CD4-positive, alpha-beta memory T cell (primary cell): Measurements from ENCODE around the gene PDLIM4. TPM values are rescaled to one million over a fixed set of nuclear protein-coding genes. Genes with fewer than 3 reads are reported as not detected.
A peak's percentile ranks its signal among the peaks of the same experiment; 100 is the strongest.

ENCODE experiments used
- CTCF ChIA-PET: fragments of 350-600 bp; sonication (Branson Sonifier 250); formaldehyde crosslinking; loops from one replicate; lab custom pipeline; 2021; ENCODE audit warnings: inconsistent platforms; ENCODE audit not compliant: partially characterized antibody; lab: Charles Lee
- POLR2A ChIA-PET: fragments of 350-600 bp; sonication (Branson Sonifier 250); formaldehyde crosslinking; loops from one replicate; lab custom pipeline; 2021; ENCODE audit not compliant: partially characterized antibody; lab: Charles Lee
- DNase-seq, 5 donors: peaks; one replicate each; pipeline versions ENCODE4 v3.0.0 to v3.0.0-alpha.2; 2020 to 2022; ENCODE audit warnings: mixed read lengths in 1 of 5
- H3K27ac ChIP-seq: one replicate; pipeline ENCODE4 v1.7.0; 2013; ENCODE audit warnings: low read depth, low read length
- H3K27me3 ChIP-seq: 2 replicates; pipeline ENCODE4 v1.7.0; 2013; ENCODE audit warnings: mild to moderate bottlenecking, low read length, moderate library complexity; ENCODE audit not compliant: insufficient read depth
- H3K36me3 ChIP-seq: 2 replicates; pipeline ENCODE4 v1.7.0; 2013; ENCODE audit warnings: mild to moderate bottlenecking, low read length, moderate library complexity; ENCODE audit not compliant: insufficient read depth
- H3K4me1 ChIP-seq: 2 replicates; pipeline ENCODE4 v1.7.0; 2013; ENCODE audit warnings: mild to moderate bottlenecking, low read length, moderate library complexity; ENCODE audit not compliant: insufficient read depth
- H3K4me3 ChIP-seq, 2 donors: one replicate each; pipeline ENCODE4 v1.7.0; 2013; ENCODE audit warnings: low read length in 2 of 2, mild to moderate bottlenecking in 1 of 2
- H3K9me3 ChIP-seq, 2 donors: one replicate each; pipeline ENCODE4 v1.7.0; 2013; ENCODE audit warnings: low read length in 2 of 2, control low read depth in 1 of 2; ENCODE audit not compliant: control insufficient read depth in 1 of 2
- H3K27ac Mint-ChIP-seq, 7 donors: one replicate each; pipeline ENCODE4 v1.8.0; 2020 to 2021; ENCODE audit warnings: mixed read lengths in 7 of 7, mild to moderate bottlenecking in 6 of 7, inconsistent platforms in 3 of 7, moderate library complexity in 3 of 7
- H3K27me3 Mint-ChIP-seq, 2 donors: one replicate each; pipeline ENCODE4 v1.8.0; 2020 to 2021; ENCODE audit warnings: mixed read lengths in 2 of 2
- H3K36me3 Mint-ChIP-seq, 2 donors: one replicate each; pipeline ENCODE4 v1.8.0; 2020 to 2021; ENCODE audit warnings: mixed read lengths in 2 of 2, inconsistent platforms in 1 of 2, mild to moderate bottlenecking in 1 of 2
- H3K4me1 Mint-ChIP-seq, 4 donors: one replicate each; pipeline ENCODE4 v1.8.0; 2020 to 2021; ENCODE audit warnings: mixed read lengths in 4 of 4, mild to moderate bottlenecking in 1 of 4
- H3K4me3 Mint-ChIP-seq, 8 donors: one replicate each; pipeline ENCODE4 v1.8.0; 2020 to 2021; ENCODE audit warnings: mixed read lengths in 8 of 8, mild to moderate bottlenecking in 7 of 8, moderate library complexity in 6 of 8, inconsistent platforms in 3 of 8
- H3K9me3 Mint-ChIP-seq, 8 donors: one replicate each; pipeline ENCODE4 v1.8.0; 2020 to 2021; ENCODE audit warnings: mixed read lengths in 8 of 8, mild to moderate bottlenecking in 5 of 8, inconsistent platforms in 3 of 8, moderate library complexity in 1 of 8
- intact Hi-C: fragments of 100-400 bp; cut with micrococcal nuclease; formaldehyde crosslinking; loops from one replicate; pipeline ENCODE4 v1.15.1; 2023
- polyA plus RNA-seq, 2 donors: library from polyadenylated mRNA; unstranded; fragments of 300-500 nt; fragmentation: Illumina TruSeq; gene quantifications; one replicate each; pipeline ENCODE4 v1.2.3, GENCODE V29; 2021
- total RNA-seq, 2 experiments: library from RNA; stranded (reverse); gene quantifications; one replicate each; pipeline ENCODE4 v1.2.3, GENCODE V29; 2021

Gene PDLIM4
- total and polyA plus RNA-seq, 4 experiments from 2014 or later: not detected

- POLR2A ChIA-PET: no interaction called here
- no peaks in the 10 kb centered on the region for H3K36me3 Mint-ChIP-seq
- intact Hi-C loops: loop anchor here (2.0 to 5.0 kb wide), 3 partner anchors 94 to 209 kb away; partner anchors contain the start of gene SLC22A5
- Histone ChIP-seq H3K36me3 (no peaks in the 10 kb centered on the region), H3K27ac (no peak overlapping the region), H3K4me3 (no peak overlapping the region), H3K27me3 (no peaks in the 10 kb centered on the region), H3K9me3 (no peaks in the 10 kb centered on the region), H3K4me1 (peaks cover 5% of the 10 kb centered on the region)
- H3K9me3 Mint-ChIP-seq: no peaks in the 10 kb centered on the region
- peaks cover 0 to 22% (median 12%) of the 10 kb centered on the region in 4 donors for H3K4me1 Mint-ChIP-seq
- no peak overlapping the region for H3K4me3 Mint-ChIP-seq
- CTCF ChIA-PET: interaction anchor here (0.8 to 2.3 kb wide), 6 partner anchors 8 to 548 kb away, joined by 3 to 19 read pairs (median 4); no protein-coding TSS in a partner anchor
- H3K27me3 Mint-ChIP-seq: peaks cover 6 to 16% of the 10 kb centered on the region in 2 donors
- H3K27ac Mint-ChIP-seq: no peak overlapping the region
- no peak for DNase-seq
These were observed 16.1 kb downstream of the PDLIM4 start for GRCh38 chr5:132273631-132274030.

GRCh38 chr5:132274050-132274792 lies 16.7 kb downstream of the PDLIM4 start:
- no peaks in the 10 kb centered on the region for H3K36me3 ChIP-seq
- H3K27ac ChIP-seq: no peak overlapping the region
- H3K4me1 ChIP-seq: peaks cover 5% of the 10 kb centered on the region
- no peak for DNase-seq
- ChIA-PET CTCF (interaction anchor here (1.4 kb wide), 1 partner anchor 19 kb away, joined by 3 read pairs; no protein-coding TSS in a partner anchor), POLR2A (no interaction called here)
- no peaks in the 10 kb centered on the region for H3K36me3 Mint-ChIP-seq
- H3K4me3 ChIP-seq: no peak overlapping the region
- intact Hi-C loops: loop anchor here (5.0 kb wide), 2 partner anchors 93 to 113 kb away; partner anchors contain the start of gene SLC22A5
- no peaks in the 10 kb centered on the region for H3K9me3 ChIP-seq
- no peaks in the 10 kb centered on the region for H3K9me3 Mint-ChIP-seq
- H3K27me3 ChIP-seq: no peaks in the 10 kb centered on the region
- H3K27ac Mint-ChIP-seq: no peak overlapping the region
- H3K27me3 Mint-ChIP-seq: peaks cover 6 to 16% of the 10 kb centered on the region in 2 donors
- H3K4me3 Mint-ChIP-seq: no peak overlapping the region
- H3K4me1 Mint-ChIP-seq: peaks cover 0 to 22% (median 12%) of the 10 kb centered on the region in 4 donors

GRCh38 chr5:132275367-132276220 lies 18.1 kb downstream of the PDLIM4 start:
- no peak overlapping the region for H3K4me3 Mint-ChIP-seq
- H3K27ac Mint-ChIP-seq: peak overlapping the region in 1 of 7 donors; percentile 68
- CTCF ChIA-PET: no interaction called here

GRCh38 chr5:132277256-132277655 lies 19.8 kb downstream of the PDLIM4 start:
- Histone ChIP-seq H3K4me1 (peaks cover 5% of the 10 kb centered on the region), H3K4me3 (no peak overlapping the region), H3K9me3 (no peaks in the 10 kb centered on the region), H3K27me3 (no peaks in the 10 kb centered on the region), H3K27ac (no peak overlapping the region), H3K36me3 (no peaks in the 10 kb centered on the region)
- POLR2A ChIA-PET: no interaction called here
- Mint-ChIP-seq H3K4me3 (no peak overlapping the region), H3K9me3 (peaks cover 0 to 2% (median 0%) of the 10 kb centered on the region in 8 donors), H3K27ac (no peak overlapping the region), H3K4me1 (peaks cover 0 to 14% (median 6%) of the 10 kb centered on the region in 4 donors), H3K27me3 (peaks cover 6 to 14% of the 10 kb centered on the region in 2 donors), H3K36me3 (no peaks in the 10 kb centered on the region)
- CTCF ChIA-PET: no interaction called here
- no peak for DNase-seq
- intact Hi-C loops: no loop called here

More at GRCh38 chr5:132275367-132276220, 18.1 kb downstream of the PDLIM4 start:
- peaks cover 0 to 22% (median 12%) of the 10 kb centered on the region in 4 donors for H3K4me1 Mint-ChIP-seq
- DNase-seq: no peak
- H3K27me3 Mint-ChIP-seq: peaks cover 6 to 16% of the 10 kb centered on the region in 2 donors
- POLR2A ChIA-PET: no interaction called here
- intact Hi-C loops: no loop called here
- H3K27me3 ChIP-seq: no peaks in the 10 kb centered on the region
- no peak overlapping the region for H3K27ac ChIP-seq
- no peaks in the 10 kb centered on the region for H3K36me3 ChIP-seq
- H3K4me1 ChIP-seq: peaks cover 5% of the 10 kb centered on the region
- H3K9me3 Mint-ChIP-seq: peaks cover 0 to 2% (median 0%) of the 10 kb centered on the region in 8 donors
- no peak overlapping the region for H3K4me3 ChIP-seq
- no peaks in the 10 kb centered on the region for H3K9me3 ChIP-seq
- H3K36me3 Mint-ChIP-seq: no peaks in the 10 kb centered on the region

GRCh38 chr5:132277971-132278853 lies 20.7 kb downstream of the PDLIM4 start:
- intact Hi-C loops: no loop called here
- Mint-ChIP-seq H3K27ac (no peak overlapping the region), H3K4me1 (peaks cover 0 to 5% (median under 1%) of the 10 kb centered on the region in 4 donors), H3K4me3 (no peak overlapping the region), H3K36me3 (no peaks in the 10 kb centered on the region), H3K27me3 (peaks cover 1 to 7% of the 10 kb centered on the region in 2 donors), H3K9me3 (peaks cover 0 to 2% (median 0%) of the 10 kb centered on the region in 8 donors)
- CTCF ChIA-PET: no interaction called here
- Histone ChIP-seq H3K4me1 (peaks cover 5% of the 10 kb centered on the region), H3K27ac (no peak overlapping the region), H3K27me3 (no peaks in the 10 kb centered on the region), H3K9me3 (no peaks in the 10 kb centered on the region), H3K36me3 (no peaks in the 10 kb centered on the region), H3K4me3 (no peak overlapping the region)
- POLR2A ChIA-PET: interaction anchor here (0.6 kb wide), 1 partner anchor 11 kb away, joined by 3 read pairs; no protein-coding TSS in a partner anchor
- DNase-seq: no peak

GRCh38 chr5:132279801-132280200 lies 22.3 kb downstream of the PDLIM4 start:
- no peak for DNase-seq
- no peaks in the 10 kb centered on the region for H3K36me3 Mint-ChIP-seq
- H3K27ac Mint-ChIP-seq: no peak overlapping the region
- ChIA-PET CTCF (interaction anchor here (1.3 kb wide), 1 partner anchor 222 kb away, joined by 4 read pairs; no protein-coding TSS in a partner anchor), POLR2A (no interaction called here)
- no peak overlapping the region for H3K4me3 Mint-ChIP-seq
- H3K36me3 ChIP-seq: no peaks in the 10 kb centered on the region
- peaks cover 5% of the 10 kb centered on the region for H3K4me1 ChIP-seq
- H3K27ac ChIP-seq: no peak overlapping the region
- intact Hi-C loops: no loop called here
- H3K27me3 ChIP-seq: no peaks in the 10 kb centered on the region
- H3K27me3 Mint-ChIP-seq: peaks cover 1 to 7% of the 10 kb centered on the region in 2 donors
- H3K4me1 Mint-ChIP-seq: no peaks in the 10 kb centered on the region
- no peak overlapping the region for H3K4me3 ChIP-seq
- peaks cover 0 to 2% (median 0%) of the 10 kb centered on the region in 8 donors for H3K9me3 Mint-ChIP-seq
- no peaks in the 10 kb centered on the region for H3K9me3 ChIP-seq
